Measurements from ENCODE around the gene GARNL3.

GARNL3 gene

GRCh38 chr9:127334725-127335124 is 70.2 kb downstream of the GARNL3 start:
- Mint-ChIP-seq H3K4me3 (no peak overlapping the region), H3K36me3 (peaks cover 9% of the 10 kb centered on the region), H3K9me3 (no peaks in the 10 kb centered on the region), H3K4me1 (no peaks in the 10 kb centered on the region), H3K27ac (no peak overlapping the region), H3K27me3 (no peaks in the 10 kb centered on the region)
- no peak for ATAC-seq

GRCh38 chr9:127336086-127336485 is 71.5 kb downstream of the GARNL3 start:
- no peaks in the 10 kb centered on the region for H3K4me1 Mint-ChIP-seq
- ATAC-seq, result no peak
- H3K27me3 Mint-ChIP-seq, result no peaks in the 10 kb centered on the region
- H3K36me3 Mint-ChIP-seq, result peaks cover 20% of the 10 kb centered on the region
- H3K4me3 Mint-ChIP-seq, result no peak overlapping the region
- H3K27ac Mint-ChIP-seq, result no peak overlapping the region
- no peaks in the 10 kb centered on the region for H3K9me3 Mint-ChIP-seq

GRCh38 chr9:127336506-127337352 is 72.2 kb downstream of the GARNL3 start:
- Mint-ChIP-seq H3K4me1 (no peaks in the 10 kb centered on the region), H3K36me3 (peaks cover 27% of the 10 kb centered on the region), H3K9me3 (no peaks in the 10 kb centered on the region), H3K27me3 (no peaks in the 10 kb centered on the region), H3K27ac (no peak overlapping the region), H3K4me3 (no peak overlapping the region)
- ATAC-seq, result no peak

GRCh38 chr9:127340721-127341120 is 76.1 kb downstream of the GARNL3 start:
- Mint-ChIP-seq H3K27ac (no peak overlapping the region), H3K27me3 (no peaks in the 10 kb centered on the region), H3K4me1 (no peaks in the 10 kb centered on the region), H3K9me3 (no peaks in the 10 kb centered on the region), H3K4me3 (no peak overlapping the region), H3K36me3 (peaks cover 21% of the 10 kb centered on the region)
- no peak for ATAC-seq

- no peak overlapping the region for H3K4me3 Mint-ChIP-seq
- no peaks in the 10 kb centered on the region for H3K27me3 Mint-ChIP-seq
- no peaks in the 10 kb centered on the region for H3K4me1 Mint-ChIP-seq
- no peaks in the 10 kb centered on the region for H3K9me3 Mint-ChIP-seq
- ATAC-seq, result no peak
- H3K27ac Mint-ChIP-seq, result no peak overlapping the region
- peaks cover 21% of the 10 kb centered on the region for H3K36me3 Mint-ChIP-seq
Observed at GRCh38 chr9:127341152-127341551, 76.6 kb downstream of the GARNL3 start.

GRCh38 chr9:127344368-127345000 is 79.9 kb downstream of the GARNL3 start:
- Mint-ChIP-seq H3K4me3 (no peak overlapping the region), H3K9me3 (no peaks in the 10 kb centered on the region), H3K36me3 (peaks cover 21% of the 10 kb centered on the region), H3K4me1 (no peaks in the 10 kb centered on the region), H3K27me3 (no peaks in the 10 kb centered on the region), H3K27ac (no peak overlapping the region)
- ATAC-seq, result no peak

- no peak overlapping the region for H3K27ac Mint-ChIP-seq
- no peaks in the 10 kb centered on the region for H3K9me3 Mint-ChIP-seq
- no peak for ATAC-seq
- H3K4me3 Mint-ChIP-seq, result no peak overlapping the region
- no peaks in the 10 kb centered on the region for H3K4me1 Mint-ChIP-seq
- H3K36me3 Mint-ChIP-seq, result peaks cover 14% of the 10 kb centered on the region
- no peaks in the 10 kb centered on the region for H3K27me3 Mint-ChIP-seq
Observed at GRCh38 chr9:127345566-127345965, 81.0 kb downstream of the GARNL3 start.

GRCh38 chr9:127346584-127346983 is 82.0 kb downstream of the GARNL3 start:
- no peak overlapping the region for H3K4me3 Mint-ChIP-seq

GRCh38 chr9:127347831-127348776 is 83.5 kb downstream of the GARNL3 start:
- ATAC-seq, result no peak
- no peaks in the 10 kb centered on the region for H3K36me3 Mint-ChIP-seq
- H3K27me3 Mint-ChIP-seq, result no peaks in the 10 kb centered on the region
- no peaks in the 10 kb centered on the region for H3K9me3 Mint-ChIP-seq
- no peak overlapping the region for H3K4me3 Mint-ChIP-seq
- H3K27ac Mint-ChIP-seq, result no peak overlapping the region
- H3K4me1 Mint-ChIP-seq, result no peaks in the 10 kb centered on the region

More at GRCh38 chr9:127346584-127346983, 82.0 kb downstream of the GARNL3 start:
- Mint-ChIP-seq H3K27ac (no peak overlapping the region), H3K36me3 (peaks cover 3% of the 10 kb centered on the region), H3K4me1 (no peaks in the 10 kb centered on the region), H3K27me3 (no peaks in the 10 kb centered on the region), H3K9me3 (no peaks in the 10 kb centered on the region)
- no peak for ATAC-seq

GRCh38 chr9:127349483-127350113 is 85.0 kb downstream of the GARNL3 start:
- H3K4me1 Mint-ChIP-seq, result no peaks in the 10 kb centered on the region
- H3K9me3 Mint-ChIP-seq, result no peaks in the 10 kb centered on the region

GRCh38 chr9:127351182-127352166 is 86.9 kb downstream of the GARNL3 start:
- Mint-ChIP-seq H3K4me3 (no peak overlapping the region), H3K27ac (no peak overlapping the region), H3K9me3 (no peaks in the 10 kb centered on the region), H3K36me3 (peaks cover 7% of the 10 kb centered on the region), H3K4me1 (no peaks in the 10 kb centered on the region), H3K27me3 (no peaks in the 10 kb centered on the region)
- ATAC-seq, result no peak

More at GRCh38 chr9:127349483-127350113, 85.0 kb downstream of the GARNL3 start:
- Mint-ChIP-seq H3K27me3 (no peaks in the 10 kb centered on the region), H3K27ac (no peak overlapping the region), H3K4me3 (no peak overlapping the region), H3K36me3 (no peaks in the 10 kb centered on the region)
- ATAC-seq, result no peak

GRCh38 chr9:127353882-127354281 is 89.3 kb downstream of the GARNL3 start:
- ATAC-seq, result no peak
- Mint-ChIP-seq H3K27me3 (no peaks in the 10 kb centered on the region), H3K36me3 (peaks cover 17% of the 10 kb centered on the region), H3K9me3 (no peaks in the 10 kb centered on the region), H3K27ac (no peak overlapping the region), H3K4me1 (no peaks in the 10 kb centered on the region), H3K4me3 (no peak overlapping the region)

GRCh38 chr9:127356906-127357305 is 92.3 kb downstream of the GARNL3 start:
- no peak for ATAC-seq
- Mint-ChIP-seq H3K9me3 (no peaks in the 10 kb centered on the region), H3K36me3 (peaks cover 17% of the 10 kb centered on the region), H3K27me3 (no peaks in the 10 kb centered on the region), H3K27ac (no peak overlapping the region), H3K4me1 (no peaks in the 10 kb centered on the region), H3K4me3 (no peak overlapping the region)

GRCh38 chr9:127358023-127358535 is 93.5 kb downstream of the GARNL3 start:
- H3K27ac Mint-ChIP-seq, result no peak overlapping the region
- no peaks in the 10 kb centered on the region for H3K9me3 Mint-ChIP-seq
- no peaks in the 10 kb centered on the region for H3K27me3 Mint-ChIP-seq
- no peaks in the 10 kb centered on the region for H3K4me1 Mint-ChIP-seq
- H3K4me3 Mint-ChIP-seq, result no peak overlapping the region
- no peak for ATAC-seq
- peaks cover 17% of the 10 kb centered on the region for H3K36me3 Mint-ChIP-seq
